G401.6 (cell line): ENCODE results near the gene KRT9.
"Not testable (repeated sequence)": the region's sequence is repeated elsewhere in the genome, so short reads cannot be mapped to it uniquely, and the experiment has no call there.

Experiments used
- FAIRE-seq: peaks from 2 replicates; lab custom pipeline; 2012; peaks lifted over from hg19 to GRCh38; lab: Jason Lieb, UNC

The KRT9 gene

GRCh38 chr17:41571561-41572434, at the start of gene KRT9:
TSS of gene KRT9 (minus strand) at chr17:41572059. CDS start at chr17:41571992, 67 bp downstream.
- FAIRE-seq: no peak

- not testable (repeated sequence) for FAIRE-seq
These were observed 49.6 kb upstream of the KRT9 start for GRCh38 chr17:41621435-41621817.

DNA sequence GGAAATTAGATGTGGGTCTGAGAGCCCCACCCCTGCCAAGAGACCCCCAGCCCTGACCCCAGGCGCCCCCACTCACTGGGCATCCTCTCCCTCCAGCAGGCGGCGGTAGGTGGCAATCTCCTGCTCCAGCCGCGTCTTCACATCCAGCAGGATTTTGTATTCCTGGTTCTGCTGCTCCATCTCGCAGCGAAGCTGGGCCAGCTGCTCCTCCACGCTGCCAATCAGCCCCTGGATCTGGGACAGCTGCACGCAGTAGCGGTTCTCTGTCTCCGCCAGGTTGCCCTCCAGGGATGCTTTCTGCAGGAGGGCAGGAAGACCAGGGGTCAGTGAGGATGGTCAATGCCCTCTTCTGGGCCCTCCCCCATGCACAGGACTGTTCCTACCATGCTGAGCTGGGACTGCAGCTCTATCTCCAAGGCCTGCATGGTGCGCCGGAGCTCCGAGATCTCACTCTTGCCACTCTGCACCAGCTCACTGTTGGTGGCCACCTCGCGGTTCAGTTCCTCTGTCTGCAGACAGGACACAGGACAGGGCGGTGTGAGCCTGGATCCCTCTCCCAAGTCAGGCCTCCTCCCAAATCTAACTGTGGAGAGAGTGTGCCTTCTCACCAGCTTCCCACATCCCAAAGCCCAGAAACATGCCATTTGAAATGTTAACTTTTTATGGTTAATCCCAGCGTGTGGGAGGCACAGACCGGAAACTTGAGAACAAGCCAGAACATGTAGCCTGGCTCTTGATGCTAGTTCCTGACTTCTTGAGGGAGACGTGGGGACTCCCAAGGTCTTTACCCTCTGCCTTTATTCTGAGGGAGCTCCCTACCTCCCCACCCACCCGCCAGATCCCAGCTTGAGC, 49.0 kb upstream of the KRT9 start:
- FAIRE-seq: no peak

- FAIRE-seq: not testable (repeated sequence)
These were observed 48.2 kb upstream of the KRT9 start for GRCh38 chr17:41619927-41620582.

DNA sequence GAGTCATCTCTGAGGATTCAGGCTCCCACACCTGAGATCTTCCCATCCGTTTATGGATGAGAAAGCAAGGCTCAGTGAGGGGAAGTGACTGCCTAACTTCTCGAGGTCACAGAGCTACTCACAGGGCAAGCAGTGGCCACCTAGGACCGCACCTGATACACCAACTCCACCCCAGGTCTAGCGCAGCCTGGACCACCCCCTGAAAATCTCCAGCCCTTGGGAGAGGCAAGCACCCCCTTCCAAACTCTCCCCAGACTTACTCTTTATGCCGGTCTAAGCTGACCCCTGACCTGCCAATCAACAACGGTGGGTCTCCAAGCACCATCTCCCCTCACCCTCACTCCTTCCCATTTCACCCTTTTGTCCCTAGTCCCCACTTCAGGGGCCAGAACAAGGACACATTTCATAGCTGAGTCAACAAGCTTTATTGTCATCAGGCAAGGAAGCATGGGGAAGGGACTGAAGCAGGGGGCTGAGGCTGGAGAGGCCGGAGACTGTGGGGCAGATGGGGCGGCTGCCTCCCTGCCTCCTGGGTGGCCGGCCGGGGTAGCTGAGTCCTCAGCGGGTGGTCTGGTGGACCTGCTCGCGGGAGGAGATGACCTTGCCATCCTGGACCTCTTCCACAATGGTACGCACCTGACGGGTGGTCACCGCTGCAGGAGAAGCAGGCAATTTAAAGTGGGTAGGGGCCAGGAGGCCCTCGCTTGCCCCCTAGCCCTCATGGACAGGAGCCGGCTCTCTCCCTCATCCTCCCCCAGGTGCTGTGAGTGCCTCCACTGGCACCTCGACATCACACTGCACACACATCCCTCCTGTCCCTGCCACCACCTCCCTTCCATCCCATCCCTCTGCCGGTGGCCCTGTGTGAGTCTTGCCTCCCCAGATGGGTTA, 47.4 kb upstream of the KRT9 start:
- FAIRE-seq: no peak

GRCh38 chr17:41618341-41619035, 46.6 kb upstream of the KRT9 start:
- no peak for FAIRE-seq

GRCh38 chr17:41617698-41618097, 45.8 kb upstream of the KRT9 start:
- FAIRE-seq: no peak

GRCh38 chr17:41617136-41617535, 45.3 kb upstream of the KRT9 start:
- no peak for FAIRE-seq

- not testable (repeated sequence) for FAIRE-seq
These were observed 44.6 kb upstream of the KRT9 start for GRCh38 chr17:41616486-41616885.

GRCh38 chr17:41615454-41615853, 43.6 kb upstream of the KRT9 start:
- no peak for FAIRE-seq

- FAIRE-seq: not testable (repeated sequence)
These were observed 42.9 kb upstream of the KRT9 start for GRCh38 chr17:41614767-41615166.

- FAIRE-seq: no peak
These were observed 42.2 kb upstream of the KRT9 start for GRCh38 chr17:41614098-41614497.

- no peak for FAIRE-seq
These were observed 41.6 kb upstream of the KRT9 start for GRCh38 chr17:41613277-41614082.

GRCh38 chr17:41612376-41613160, 40.7 kb upstream of the KRT9 start, which contains the start of gene KRT16:
TSS of gene KRT16 (minus strand) at chr17:41612767. CDS start at chr17:41612688, 79 bp downstream.
- not testable (repeated sequence) for FAIRE-seq

DNA sequence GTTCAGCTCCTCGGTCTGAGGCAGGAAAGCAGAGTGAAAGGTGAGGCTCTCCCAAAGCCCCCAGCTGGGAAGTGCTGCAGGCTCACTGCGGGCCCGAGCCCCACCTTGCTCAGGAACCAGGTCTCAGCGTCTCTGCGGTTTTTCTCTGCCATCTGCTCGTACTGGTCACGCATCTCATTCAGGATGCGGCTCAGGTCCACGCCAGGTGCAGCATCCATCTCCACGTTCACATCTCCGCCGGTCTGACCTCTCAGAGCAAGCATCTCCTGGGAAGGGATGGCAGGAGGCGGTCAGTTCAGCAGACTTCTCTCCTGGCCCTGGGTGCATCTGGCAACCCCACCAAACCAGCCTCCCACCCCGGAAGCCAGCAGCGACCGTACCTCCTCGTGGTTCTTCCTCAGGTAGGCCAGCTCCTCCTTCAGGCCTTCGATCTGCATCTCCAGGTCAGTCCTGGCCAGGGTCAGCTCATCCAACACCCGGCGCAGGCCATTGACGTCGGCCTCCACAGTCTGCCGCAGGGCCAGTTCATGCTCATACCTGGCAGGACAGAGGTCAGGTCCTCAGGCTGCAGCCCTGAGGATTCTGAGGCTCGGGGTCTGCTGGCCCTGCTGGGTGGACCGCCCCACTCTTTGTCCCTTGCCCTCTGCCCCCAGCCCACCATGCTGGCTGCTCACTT, 39.2 kb upstream of the KRT9 start:
- FAIRE-seq: no peak

- not testable (repeated sequence) for FAIRE-seq
These were observed 38.2 kb upstream of the KRT9 start for GRCh38 chr17:41610061-41610517.

DNA sequence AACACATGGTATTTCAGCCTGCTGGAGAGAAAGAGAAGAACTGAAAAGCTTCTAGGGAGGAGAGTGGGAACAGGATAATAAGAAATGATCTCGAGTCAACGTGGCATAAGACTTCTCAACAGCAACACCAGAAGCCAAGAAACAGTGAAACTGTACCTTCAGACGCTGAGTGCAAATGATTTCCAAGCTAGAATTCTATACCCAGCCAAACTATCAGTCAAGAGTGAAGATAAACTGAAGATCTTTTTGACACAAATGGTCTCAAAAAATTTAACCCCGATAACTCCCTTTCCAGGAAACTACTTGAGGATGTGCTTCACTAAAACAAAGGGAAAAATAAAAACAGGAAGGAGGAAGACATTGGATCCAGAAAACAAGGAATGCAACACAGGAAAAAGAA, 35.1 kb upstream of the KRT9 start:
- FAIRE-seq: not testable (repeated sequence)

DNA sequence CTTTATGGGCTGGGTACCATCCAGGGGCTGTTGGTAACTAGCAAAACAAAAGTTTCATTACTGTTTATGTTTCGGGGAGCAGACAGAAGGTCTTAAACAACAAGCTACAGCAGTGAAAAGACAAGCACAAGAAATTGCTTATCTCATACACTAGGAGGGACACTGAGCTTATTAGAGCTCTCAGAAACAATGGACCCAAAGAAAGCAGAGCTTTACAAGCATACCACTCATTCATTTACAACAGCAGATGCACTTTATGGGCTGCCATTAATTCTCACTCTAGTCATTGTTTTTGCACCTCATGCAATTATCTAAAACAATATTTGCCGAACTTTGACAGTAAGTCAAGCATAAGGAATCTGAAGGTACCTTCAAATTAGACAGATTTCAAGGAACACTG, 30.7 kb upstream of the KRT9 start:
- FAIRE-seq: no peak
